HT1080 (cell line): ENCODE results near the gene LAT. TPM values are rescaled to one million over a fixed set of nuclear protein-coding genes. Genes with fewer than 3 reads are reported as not detected.
"Not testable (repeated sequence)": the region's sequence is repeated elsewhere in the genome, so short reads cannot be mapped to it uniquely, and the experiment has no call there.

ENCODE experiments used
- DNase-seq: peaks from one replicate; pipeline ENCODE4 v3.0.0-alpha.2; 2015; ENCODE audit warnings: low read depth
- polyA plus RNA-seq, 2 experiments: library from polyadenylated mRNA; depleted of rRNA; stranded (reverse); fragments of >200 nt; gene quantifications; 2 replicates each; pipeline ENCODE4 v1.2.3, GENCODE V29; 2015
- total RNA-seq: library from RNA; depleted of rRNA; stranded (reverse); fragments of >200 nt; shearing (Covaris generic); gene quantifications from 2 replicates; pipeline ENCODE4 v1.2.3, GENCODE V29; 2014; rRNA removed

The LAT gene
- 32.7 and 44.1 TPM in 2 replicates for total RNA-seq
- 26.4 and 33.5 TPM in 2 replicates for polyA plus RNA-seq (2015; cell fraction: cytosol; rRNA removed)
- polyA plus RNA-seq (2015; cell fraction: nucleus; rRNA removed) = 39.9 and 55.1 TPM in 2 replicates

- peak; percentile 85 for DNase-seq
Measured at GRCh38 chr16:28984619-28985135, at the start of gene LAT. Gene LAT (plus strand): TSS chr16:28985052. CDS start chr16:28985418, 366 bp downstream.

- DNase-seq = no peak
Measured at GRCh38 chr16:28935346-28935745, 49.5 kb upstream of the LAT start.

GRCh38 chr16:28935924-28936783 lies 48.7 kb upstream of the LAT start:
- DNase-seq = peak; percentile 59

GRCh38 chr16:28936784-28937155 lies 48.1 kb upstream of the LAT start:
- DNase-seq = no peak

GRCh38 chr16:28937222-28937876 lies 47.5 kb upstream of the LAT start:
- no peak for DNase-seq

- no peak for DNase-seq
Measured at GRCh38 chr16:28938721-28939120, 46.1 kb upstream of the LAT start.

GRCh38 chr16:28939825-28940224 lies 45.0 kb upstream of the LAT start:
- DNase-seq = not testable (repeated sequence)

- no peak for DNase-seq
Measured at GRCh38 chr16:28943281-28943680, 41.6 kb upstream of the LAT start.

GRCh38 chr16:28946681-28947080 lies 38.2 kb upstream of the LAT start:
- no peak for DNase-seq

GRCh38 chr16:28950648-28951409 lies 34.0 kb upstream of the LAT start, which contains the start of gene NFATC2IP:
Gene NFATC2IP (plus strand): TSS chr16:28950937. CDS start chr16:28951012, 75 bp downstream.
- DNase-seq = peak; percentile 100

- peak; percentile 10 for DNase-seq
Measured at GRCh38 chr16:28951410-28951943, 33.4 kb upstream of the LAT start.

- no peak for DNase-seq
Measured at GRCh38 chr16:28958216-28958615, 26.6 kb upstream of the LAT start.

- DNase-seq = no peak
Measured at GRCh38 chr16:28958836-28959235, 26.0 kb upstream of the LAT start.

- DNase-seq = no peak
Measured at GRCh38 chr16:28964072-28964471, 20.8 kb upstream of the LAT start.

- DNase-seq = no peak
Measured at GRCh38 chr16:28964496-28964895, 20.4 kb upstream of the LAT start.

- DNase-seq = no peak
Measured at GRCh38 chr16:28967156-28967555, 17.7 kb upstream of the LAT start.

- DNase-seq = not testable (repeated sequence)
Measured at GRCh38 chr16:28969696-28970095, 15.2 kb upstream of the LAT start.

GRCh38 chr16:28974007-28974436 lies 10.8 kb upstream of the LAT start:
- DNase-seq = peak; percentile 73

- peak; percentile 95 for DNase-seq
Measured at GRCh38 chr16:28974437-28975157, 10.3 kb upstream of the LAT start, which contains the start of gene SPNS1. Gene SPNS1 (plus strand): TSS chr16:28974778. CDS start chr16:28975152, 374 bp downstream.

GRCh38 chr16:28975158-28975599 lies 9.7 kb upstream of the LAT start:
- no peak for DNase-seq
